ENCODE measurements around the gene CALD1.

CALD1 gene, protein sequence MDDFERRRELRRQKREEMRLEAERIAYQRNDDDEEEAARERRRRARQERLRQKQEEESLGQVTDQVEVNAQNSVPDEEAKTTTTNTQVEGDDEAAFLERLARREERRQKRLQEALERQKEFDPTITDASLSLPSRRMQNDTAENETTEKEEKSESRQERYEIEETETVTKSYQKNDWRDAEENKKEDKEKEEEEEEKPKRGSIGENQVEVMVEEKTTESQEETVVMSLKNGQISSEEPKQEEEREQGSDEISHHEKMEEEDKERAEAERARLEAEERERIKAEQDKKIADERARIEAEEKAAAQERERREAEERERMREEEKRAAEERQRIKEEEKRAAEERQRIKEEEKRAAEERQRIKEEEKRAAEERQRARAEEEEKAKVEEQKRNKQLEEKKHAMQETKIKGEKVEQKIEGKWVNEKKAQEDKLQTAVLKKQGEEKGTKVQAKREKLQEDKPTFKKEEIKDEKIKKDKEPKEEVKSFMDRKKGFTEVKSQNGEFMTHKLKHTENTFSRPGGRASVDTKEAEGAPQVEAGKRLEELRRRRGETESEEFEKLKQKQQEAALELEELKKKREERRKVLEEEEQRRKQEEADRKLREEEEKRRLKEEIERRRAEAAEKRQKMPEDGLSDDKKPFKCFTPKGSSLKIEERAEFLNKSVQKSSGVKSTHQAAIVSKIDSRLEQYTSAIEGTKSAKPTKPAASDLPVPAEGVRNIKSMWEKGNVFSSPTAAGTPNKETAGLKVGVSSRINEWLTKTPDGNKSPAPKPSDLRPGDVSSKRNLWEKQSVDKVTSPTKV

DNA sequence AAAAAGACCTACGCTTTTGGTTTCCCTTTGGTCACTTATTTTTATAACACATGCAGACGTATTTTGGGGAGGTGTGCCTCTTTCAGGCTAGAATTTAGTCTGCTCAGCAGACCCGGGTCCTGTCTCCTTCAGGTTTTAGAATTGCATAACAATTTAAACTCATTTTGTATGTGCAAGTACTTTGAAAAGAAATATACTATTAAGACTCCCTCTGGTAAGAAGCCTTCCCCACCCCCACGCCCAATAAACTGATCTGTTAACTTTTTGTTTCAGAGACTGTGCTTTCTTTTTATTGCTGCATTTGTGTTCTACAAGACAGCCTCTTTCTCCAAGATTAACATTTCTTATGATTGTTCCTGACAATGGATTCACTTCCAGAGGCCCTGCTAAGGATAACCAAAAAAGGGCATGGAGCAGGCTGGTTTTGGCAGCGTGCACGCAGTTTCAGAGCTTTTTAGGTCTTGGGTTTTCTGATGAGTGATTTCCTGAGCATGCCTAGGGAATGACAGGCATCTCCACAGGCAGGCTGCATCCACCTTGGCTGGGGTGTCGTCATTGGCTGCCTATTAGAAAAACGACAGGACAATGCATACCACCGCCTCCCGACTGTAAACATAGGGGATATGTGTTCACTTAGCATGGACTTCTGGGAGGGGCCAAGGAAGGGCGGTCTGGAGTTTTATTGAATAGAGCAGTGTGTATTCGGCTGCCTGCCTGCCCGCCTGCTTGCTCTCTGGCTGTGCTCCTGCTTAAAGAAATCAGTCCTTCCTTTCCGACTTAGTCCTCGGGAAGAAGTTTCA is at the start of gene CALD1:
Gene CALD1 (plus strand): TSS at position 694 of the 800 bp plus-strand sequence. CDS start 88,100 bp downstream, outside the sequence.
- no peak for DNase-seq (ENCODE audit: low read depth in 1 of 2, low spot score in 1 of 2)

DNA sequence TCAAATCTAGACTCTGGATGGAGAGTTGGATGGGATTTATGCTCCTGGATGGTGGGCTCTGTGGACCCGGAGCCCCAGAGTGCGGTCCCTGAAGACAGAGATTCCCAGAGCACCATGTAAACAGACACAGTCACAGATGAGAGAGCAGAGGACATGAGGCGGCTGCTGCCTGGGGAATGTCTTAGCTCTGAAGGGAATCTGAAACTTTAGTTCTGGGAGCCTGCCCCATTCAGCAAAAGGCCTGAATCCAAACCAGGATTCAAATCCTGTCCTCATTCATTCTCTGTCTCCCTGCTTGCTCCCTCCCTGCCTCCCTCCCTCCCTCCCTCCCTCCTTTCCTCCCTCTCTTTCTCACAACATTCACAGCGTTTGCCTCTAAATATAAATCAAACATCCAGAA is 49.5 kb upstream of the CALD1 start:
- DNase-seq (ENCODE audit: low read depth in 1 of 2, low spot score in 1 of 2) = no peak

- no peak for DNase-seq (ENCODE audit: low read depth in 1 of 2, low spot score in 1 of 2)
These were observed 49.0 kb upstream of the CALD1 start for GRCh38 chr7:134730411-134730829.

GRCh38 chr7:134731616-134732015 is 47.8 kb upstream of the CALD1 start:
- no peak for DNase-seq (ENCODE audit: low read depth in 1 of 2, low spot score in 1 of 2)

GRCh38 chr7:134732728-134733127 is 46.7 kb upstream of the CALD1 start:
- DNase-seq (ENCODE audit: low read depth in 1 of 2, low spot score in 1 of 2) = no peak

- no peak for DNase-seq (ENCODE audit: low read depth in 1 of 2, low spot score in 1 of 2)
These were observed 43.1 kb upstream of the CALD1 start for GRCh38 chr7:134736381-134736780.

DNA sequence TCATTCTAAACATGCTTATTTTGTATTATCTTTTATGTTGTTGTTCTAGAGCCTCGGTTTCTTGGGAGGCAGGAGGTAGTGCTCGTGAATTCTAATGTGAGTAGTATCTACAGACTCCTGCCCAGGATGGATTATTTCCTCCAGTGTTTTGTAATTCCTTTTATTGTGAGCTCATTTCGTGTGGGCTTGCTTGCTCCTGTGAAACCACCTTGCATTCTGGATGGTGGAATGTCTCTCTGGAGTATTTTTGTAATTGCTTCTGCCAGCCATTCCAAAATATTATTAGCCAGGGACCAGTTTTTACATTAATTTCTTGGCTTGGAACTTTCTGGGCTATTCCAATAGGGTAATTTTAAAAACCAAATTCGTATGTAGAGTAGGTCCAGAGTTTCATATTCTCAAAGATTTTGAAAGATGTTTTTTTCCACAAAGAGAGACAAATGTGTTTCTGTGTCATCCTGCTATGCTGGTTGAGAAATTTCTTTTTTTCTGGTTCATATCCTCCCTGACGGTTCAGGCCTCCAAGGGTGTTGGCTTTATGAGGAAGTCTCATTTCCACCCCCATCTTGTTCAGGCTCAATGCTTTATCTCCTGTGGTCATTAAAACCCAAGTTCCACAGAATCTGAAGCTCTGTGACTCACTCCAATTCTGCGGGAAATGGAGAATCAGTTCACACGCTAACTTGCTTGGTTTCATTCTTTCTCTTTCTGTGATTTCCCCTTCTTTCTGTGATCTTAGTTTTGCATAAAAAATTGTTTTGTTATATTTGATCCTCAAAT is 41.7 kb upstream of the CALD1 start:
- no peak for DNase-seq (ENCODE audit: low read depth in 1 of 2, low spot score in 1 of 2)

DNA sequence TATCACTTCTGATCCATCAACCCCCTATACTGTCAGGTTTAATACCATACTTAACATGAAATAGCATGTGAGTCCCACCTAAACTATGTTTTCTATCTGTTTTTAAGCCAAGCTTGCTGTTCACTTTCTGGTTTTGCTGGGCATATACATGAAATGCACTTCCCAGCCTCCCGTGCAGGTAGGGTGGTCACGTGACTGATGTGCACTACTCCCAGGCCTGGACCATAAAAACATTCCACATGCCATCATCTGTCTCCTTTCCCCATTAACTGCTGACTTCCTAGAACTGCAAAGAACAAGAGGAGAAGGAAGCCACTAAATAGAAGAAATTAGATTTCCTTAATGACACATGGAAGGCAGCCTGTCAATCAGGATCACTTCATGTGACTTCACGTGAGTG is 40.1 kb upstream of the CALD1 start:
- DNase-seq (ENCODE audit: low read depth in 1 of 2, low spot score in 1 of 2) = no peak

DNA sequence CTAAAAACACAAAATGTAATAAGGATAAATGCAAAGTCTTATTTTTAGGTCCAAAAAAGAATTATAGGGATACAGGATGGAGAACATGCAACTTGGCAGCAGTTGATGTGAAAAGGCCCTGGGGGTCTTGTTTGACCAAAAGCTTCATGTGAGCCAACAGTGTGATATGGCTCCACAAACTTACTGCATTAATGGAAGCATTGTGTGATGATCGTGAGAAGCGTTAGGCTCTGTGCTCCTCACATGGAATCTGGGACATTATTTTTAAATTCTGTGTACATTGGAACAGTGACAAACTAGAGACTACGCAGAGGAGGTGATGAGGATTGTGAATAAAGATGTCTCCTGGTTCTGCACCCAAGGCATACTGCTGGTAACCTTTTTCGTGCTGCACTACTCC is 39.1 kb upstream of the CALD1 start:
- DNase-seq (ENCODE audit: low read depth in 1 of 2, low spot score in 1 of 2) = no peak

- no peak for DNase-seq (ENCODE audit: low read depth in 1 of 2, low spot score in 1 of 2)
These were observed 37.4 kb upstream of the CALD1 start for GRCh38 chr7:134741907-134742635.

GRCh38 chr7:134742688-134743350 is 36.6 kb upstream of the CALD1 start:
- no peak for DNase-seq (ENCODE audit: low read depth in 1 of 2, low spot score in 1 of 2)

DNA sequence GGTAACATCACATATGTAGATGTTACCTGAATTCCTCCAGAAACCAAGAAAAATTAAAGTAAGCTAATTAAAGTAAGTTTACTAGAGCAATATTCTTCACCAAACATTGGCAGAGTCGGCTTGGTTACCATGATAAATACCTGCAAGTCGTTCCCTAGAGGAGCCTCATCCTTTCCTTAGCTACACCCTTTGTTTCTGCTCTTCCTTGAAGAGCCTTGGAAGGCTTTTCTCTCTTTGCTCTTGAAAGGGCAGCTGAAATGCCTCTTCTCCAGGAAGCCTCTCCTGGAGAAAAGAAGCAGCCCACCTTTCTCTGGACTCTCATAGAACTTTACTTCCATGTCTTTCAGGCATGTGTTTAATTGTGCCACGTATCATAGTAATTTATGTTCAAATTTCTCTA is 34.9 kb upstream of the CALD1 start:
- DNase-seq (ENCODE audit: low read depth in 1 of 2, low spot score in 1 of 2) = no peak

DNA sequence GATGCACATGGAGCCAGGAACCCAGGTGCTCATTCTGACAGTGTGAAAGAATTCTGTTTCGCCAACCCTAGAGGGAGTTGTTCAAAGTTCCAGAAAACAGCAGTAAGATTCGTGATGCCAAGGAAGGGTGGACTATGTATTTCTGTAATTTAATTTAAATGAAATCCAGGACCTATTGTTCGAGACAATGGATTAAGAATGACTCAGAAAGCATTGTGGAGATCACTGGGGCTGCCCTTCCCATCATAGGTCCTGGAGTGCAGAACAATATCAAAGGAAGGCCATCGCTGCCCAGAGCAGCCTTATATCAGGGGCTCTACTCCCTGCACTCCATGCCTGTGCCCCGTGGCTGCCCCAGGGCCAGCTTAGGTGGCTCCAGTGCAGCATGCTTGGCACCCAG is 32.1 kb upstream of the CALD1 start:
- no peak for DNase-seq (ENCODE audit: low read depth in 1 of 2, low spot score in 1 of 2)

DNA sequence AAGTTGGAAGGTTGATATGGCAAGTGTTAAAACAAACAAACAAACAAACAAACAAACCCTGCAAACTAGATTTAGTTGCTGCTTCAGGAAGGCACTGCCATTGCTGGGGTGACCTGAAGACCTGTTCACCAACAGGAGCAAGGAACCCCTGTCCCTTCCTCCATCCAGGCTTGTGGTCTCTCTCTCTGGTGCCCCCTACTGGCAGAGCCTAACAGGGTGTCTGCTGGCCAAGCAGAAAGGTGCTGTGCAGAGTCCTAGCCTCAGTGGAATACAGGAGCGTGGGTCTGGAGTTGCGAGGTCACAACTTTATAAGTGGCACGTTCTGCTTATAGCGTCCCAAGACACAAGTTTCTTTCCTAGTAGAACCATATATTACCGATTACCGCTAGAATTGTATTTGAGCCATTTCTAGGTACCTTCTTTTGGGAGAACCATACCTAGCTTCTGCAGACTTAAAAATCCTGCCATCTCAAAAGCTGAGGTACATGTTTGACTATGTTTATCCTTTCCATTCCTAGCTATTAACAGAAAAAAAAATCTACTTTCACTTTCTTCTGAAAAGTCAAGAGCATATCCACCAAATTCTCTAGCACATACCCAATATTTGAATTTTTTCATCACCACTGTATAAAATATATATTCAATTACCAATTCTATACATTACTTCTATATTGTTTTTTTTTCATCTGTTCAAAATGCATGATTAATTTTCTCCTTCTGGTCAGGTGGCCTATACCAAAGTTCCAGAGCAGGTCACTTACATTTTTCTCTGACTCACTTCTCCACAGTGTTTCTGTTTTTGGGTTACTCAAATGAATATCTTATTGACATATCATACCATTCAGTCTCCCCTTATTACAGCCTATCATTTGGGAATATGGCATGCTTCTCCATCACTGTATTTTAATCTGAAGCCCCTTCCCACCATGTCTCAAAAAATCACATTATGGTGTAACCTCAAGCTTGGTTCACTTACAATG is 29.1 kb upstream of the CALD1 start:
- DNase-seq (ENCODE audit: low read depth in 1 of 2, low spot score in 1 of 2) = peak; percentile 47 to 50

GRCh38 chr7:134752006-134752760 is 27.3 kb upstream of the CALD1 start:
- no peak for DNase-seq (ENCODE audit: low read depth in 1 of 2, low spot score in 1 of 2)

- no peak for DNase-seq (ENCODE audit: low read depth in 1 of 2, low spot score in 1 of 2)
These were observed 23.9 kb upstream of the CALD1 start for GRCh38 chr7:134755422-134756022.

GRCh38 chr7:134757938-134758337 is 21.5 kb upstream of the CALD1 start:
- no peak for DNase-seq (ENCODE audit: low read depth in 1 of 2, low spot score in 1 of 2)
